ENCODE measurements around the gene GARIN5A.

DNA sequence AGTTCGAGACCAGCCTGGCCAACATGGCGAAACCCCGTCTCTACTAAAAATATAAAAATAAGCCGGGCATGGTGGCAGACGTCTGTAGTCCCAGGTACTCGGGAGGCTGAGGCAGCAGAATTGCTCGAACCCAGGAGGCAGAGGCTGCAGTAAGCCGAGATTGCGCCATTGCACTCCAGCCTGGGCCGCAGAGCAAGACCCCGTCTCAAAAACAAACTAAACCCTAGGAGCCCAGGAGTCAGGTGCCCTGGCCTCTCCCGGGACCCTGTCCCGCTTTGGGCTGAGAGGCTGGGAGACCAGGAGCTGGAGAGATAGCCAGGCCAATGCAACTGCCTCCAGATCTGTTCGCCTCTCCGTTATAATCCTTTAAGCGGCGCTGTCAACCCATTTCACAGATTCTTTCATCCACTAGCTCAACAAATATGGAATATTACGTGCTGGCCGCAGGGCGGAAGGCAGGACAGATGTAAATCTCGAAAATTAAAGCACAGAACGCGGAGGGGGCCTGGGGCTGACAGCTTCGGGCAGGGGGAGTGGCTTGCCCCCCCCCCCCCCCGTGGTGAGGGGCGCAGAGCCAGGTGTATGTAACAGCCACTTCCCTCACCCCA is 49.2 kb downstream of the GARIN5A start:
- no peak for TF ChIP-seq GATA2 (IDR thresholded peaks at IDR 0.05; ENCODE audit: low read depth, low read length)
- TF ChIP-seq GATA3 (IDR thresholded peaks at IDR 0.05; ENCODE audit: low read depth, low read length) = no peak

Measured in SH-SY5Y (cell line).